GM13976 (cell line): ENCODE data around the gene ACSS1.

Experiments used
- DNase-seq: peaks from one replicate; pipeline ENCODE4 v3.0.0; 2012; ENCODE audit warnings: low spot score
- in situ Hi-C: fragments of 300-500 bp; cut with MboI; formaldehyde crosslinking; loops from one replicate; pipeline ENCODE4 v1.12.0; 2022; ENCODE audit warnings: low sequenced_read_pairs, mixed read lengths, inconsistent platforms; ENCODE audit not compliant: unreplicated experiment
- TF ChIP-seq, protein P1 (sequence below): IDR thresholded peaks from 2 replicates; pipeline ENCODE4 v1.5.1; 2012; ENCODE audit warnings: borderline replicate concordance, mild to moderate bottlenecking; ENCODE audit not compliant: insufficient read depth; ENCODE audit errors: extremely low read depth, missing control alignments, control extremely low read depth

Gene ACSS1

DNA sequence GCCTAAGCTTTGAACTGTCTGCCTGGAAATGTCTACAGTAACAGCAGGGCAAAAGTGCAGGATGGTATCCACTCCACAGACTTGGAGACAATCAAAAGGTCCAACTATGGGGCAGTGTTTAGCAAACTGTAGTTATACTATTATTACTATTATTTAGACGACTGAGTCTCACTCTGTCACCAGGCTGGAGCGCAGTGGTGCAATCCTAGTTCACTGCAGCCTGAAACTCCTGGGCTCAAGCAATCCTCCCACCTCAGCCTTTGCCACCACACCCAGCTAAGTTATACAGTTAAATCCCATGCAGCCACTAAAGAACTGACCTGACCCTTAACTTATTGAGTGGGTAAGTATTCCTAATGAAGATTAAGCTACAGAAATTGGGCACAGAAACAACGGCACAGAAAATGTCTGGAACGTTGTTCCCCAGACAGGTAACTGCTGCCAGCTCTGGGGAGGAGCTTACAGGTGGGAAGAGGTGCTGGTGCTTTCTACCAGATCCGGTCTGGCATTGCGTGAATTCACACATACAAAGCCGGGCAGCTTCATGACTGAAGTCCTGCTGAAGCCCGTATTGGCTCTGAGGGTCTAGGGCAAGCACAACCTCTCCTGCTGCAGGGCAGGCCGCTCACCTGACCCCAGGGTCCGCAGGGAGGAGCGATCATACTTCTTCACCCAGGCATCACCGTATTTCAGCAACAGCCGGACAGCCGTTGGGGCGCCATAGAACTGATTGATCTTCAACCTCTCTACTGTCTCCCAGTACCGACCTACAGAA is 38.4 kb downstream of the ACSS1 start:
- no peak for DNase-seq
- in situ Hi-C loops, result no loop called here
- TF ChIP-seq, protein P1, sequence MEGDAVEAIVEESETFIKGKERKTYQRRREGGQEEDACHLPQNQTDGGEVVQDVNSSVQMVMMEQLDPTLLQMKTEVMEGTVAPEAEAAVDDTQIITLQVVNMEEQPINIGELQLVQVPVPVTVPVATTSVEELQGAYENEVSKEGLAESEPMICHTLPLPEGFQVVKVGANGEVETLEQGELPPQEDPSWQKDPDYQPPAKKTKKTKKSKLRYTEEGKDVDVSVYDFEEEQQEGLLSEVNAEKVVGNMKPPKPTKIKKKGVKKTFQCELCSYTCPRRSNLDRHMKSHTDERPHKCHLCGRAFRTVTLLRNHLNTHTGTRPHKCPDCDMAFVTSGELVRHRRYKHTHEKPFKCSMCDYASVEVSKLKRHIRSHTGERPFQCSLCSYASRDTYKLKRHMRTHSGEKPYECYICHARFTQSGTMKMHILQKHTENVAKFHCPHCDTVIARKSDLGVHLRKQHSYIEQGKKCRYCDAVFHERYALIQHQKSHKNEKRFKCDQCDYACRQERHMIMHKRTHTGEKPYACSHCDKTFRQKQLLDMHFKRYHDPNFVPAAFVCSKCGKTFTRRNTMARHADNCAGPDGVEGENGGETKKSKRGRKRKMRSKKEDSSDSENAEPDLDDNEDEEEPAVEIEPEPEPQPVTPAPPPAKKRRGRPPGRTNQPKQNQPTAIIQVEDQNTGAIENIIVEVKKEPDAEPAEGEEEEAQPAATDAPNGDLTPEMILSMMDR, result no peak

DNA sequence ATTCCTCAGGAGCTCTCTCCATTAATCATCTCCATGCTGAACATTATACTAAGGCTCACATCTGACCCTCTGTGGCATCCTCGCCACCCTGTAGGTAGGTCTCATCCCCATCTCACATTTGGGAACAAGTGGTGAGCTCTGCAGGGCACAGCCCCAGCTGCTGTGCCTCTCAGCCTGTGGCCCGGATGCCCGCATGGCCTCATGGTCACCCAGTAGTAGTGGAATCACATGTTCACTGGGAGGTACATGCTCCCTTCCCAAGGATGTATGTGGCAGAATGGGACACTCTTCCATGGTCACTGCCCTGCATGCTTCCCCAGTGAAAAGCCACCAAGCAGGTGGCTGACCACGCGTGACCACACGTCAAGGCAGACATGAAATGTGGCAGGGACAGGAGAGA is 39.1 kb downstream of the ACSS1 start:
- TF ChIP-seq, protein P1, result no peak
- in situ Hi-C loops, result no loop called here
- DNase-seq, result no peak

DNA sequence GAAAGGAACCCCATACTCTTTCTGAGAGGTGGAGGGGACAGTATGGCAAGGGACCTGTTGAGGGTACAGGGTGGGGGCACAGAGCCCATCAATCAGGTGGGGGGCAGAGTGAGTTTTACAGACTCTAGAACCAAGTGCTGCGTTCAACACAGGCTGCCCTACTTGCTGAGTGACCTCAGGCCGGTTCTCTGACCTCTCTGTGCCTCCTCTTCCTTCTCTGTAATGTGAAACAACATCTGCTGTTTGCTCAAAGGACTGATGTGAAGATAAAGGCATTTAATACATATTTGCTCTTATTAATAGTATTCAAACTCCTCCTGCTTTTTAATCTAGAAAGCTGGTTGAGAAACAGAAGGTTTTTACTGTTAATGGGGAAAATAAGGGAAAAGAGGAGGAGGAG is 39.5 kb downstream of the ACSS1 start:
- in situ Hi-C loops, result no loop called here
- TF ChIP-seq, protein P1, result no peak
- no peak for DNase-seq

DNA sequence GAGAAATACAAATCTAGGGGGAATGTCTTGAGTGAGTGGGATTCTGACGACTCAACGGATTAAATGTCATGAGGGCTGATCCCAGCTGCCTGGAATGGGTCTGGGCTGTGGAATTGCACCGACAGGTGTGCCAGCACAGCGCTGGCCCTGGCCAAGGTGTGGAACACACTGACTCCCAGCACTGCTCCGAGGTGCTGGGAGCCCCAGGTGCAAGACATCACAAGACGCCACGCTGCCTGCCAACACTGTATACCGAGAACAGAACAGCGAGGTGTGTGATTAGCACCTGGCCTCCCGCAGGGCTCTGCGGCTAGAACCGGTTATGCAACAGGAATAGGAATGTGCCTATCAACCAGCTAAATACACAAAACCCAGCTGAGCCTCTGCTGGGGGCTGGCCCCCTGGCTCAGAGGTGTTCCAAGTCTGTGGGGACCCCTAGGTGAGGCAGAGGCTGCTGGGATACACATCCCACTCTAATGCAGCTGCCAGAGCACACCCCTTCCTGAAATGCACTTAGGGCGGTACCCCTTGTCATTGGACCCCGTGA is 40.6 kb downstream of the ACSS1 start:
- TF ChIP-seq, protein P1, result no peak
- in situ Hi-C loops, result no loop called here
- DNase-seq, result no peak

DNA sequence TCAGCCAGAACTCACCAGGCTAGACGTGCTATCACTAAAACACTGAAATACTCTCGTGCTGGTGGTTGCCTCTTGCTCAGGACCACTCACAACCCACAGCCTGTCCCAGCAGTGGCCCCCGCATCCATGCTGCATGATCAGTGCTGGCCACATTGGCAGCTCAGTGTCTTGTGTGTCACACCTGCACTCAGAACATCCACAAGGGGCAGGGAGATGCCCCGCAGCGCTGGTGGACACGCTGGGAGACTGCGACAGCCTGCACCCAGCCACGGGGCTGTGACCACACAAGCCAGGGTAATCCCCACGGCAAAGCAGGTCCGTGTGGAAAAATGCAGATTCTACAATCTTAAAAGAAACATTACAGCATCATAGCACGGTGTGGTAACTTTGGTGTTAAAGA is 41.5 kb downstream of the ACSS1 start:
- TF ChIP-seq, protein P1, result no peak
- DNase-seq, result no peak
- in situ Hi-C loops, result no loop called here

DNA sequence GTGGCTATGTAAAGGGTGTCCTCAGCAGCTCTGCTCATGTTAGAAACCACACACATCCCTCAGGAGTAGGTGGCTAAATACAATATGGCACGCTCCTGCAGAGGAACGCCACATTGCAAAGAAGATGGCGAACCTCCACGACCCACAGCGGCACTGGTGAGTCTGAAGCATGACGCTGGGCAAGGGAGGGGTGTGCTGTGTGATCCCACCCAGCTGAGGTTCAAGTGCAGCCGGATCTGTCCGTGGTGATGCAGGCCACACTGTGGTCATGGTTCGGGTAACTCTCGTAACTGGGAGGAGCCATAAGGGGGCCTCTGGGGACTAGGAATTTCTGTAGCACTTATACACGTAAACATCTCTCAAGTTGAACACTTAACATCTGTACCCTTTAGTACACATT is 42.0 kb downstream of the ACSS1 start:
- in situ Hi-C loops, result no loop called here
- TF ChIP-seq, protein P1, result no peak
- DNase-seq, result no peak
